Fibroblast of the aortic adventitia (primary cell): ENCODE data around the gene NR4A1. TPM values are rescaled to one million over a fixed set of nuclear protein-coding genes. Genes with fewer than 3 reads are reported as not detected.

ENCODE experiments used
- DNase-seq: peaks from one replicate; pipeline ENCODE4 v3.0.0-alpha.2; 2010; ENCODE audit warnings: low read depth
- H3K4me3 ChIP-seq: 2 replicates; pipeline ENCODE4 v1.5.1; 2011; ENCODE audit warnings: low read depth, mild to moderate bottlenecking, control low read depth, low read length, moderate library complexity
- CTCF ChIP-seq: IDR thresholded peaks from 2 replicates; pipeline ENCODE4 v1.5.1; 2011; ENCODE audit warnings: mild to moderate bottlenecking, low read length, control low read depth, inconsistent platforms; ENCODE audit not compliant: insufficient read depth
- total RNA-seq: library from RNA; depleted of rRNA; stranded (reverse); fragments of >200 nt; gene quantifications from 2 replicates; pipeline ENCODE4 v1.2.3, GENCODE V29; 2012; ENCODE audit warnings: low replicate concordance

The NR4A1 gene
- total RNA-seq, 1 donor, result 3.9 TPM

DNA sequence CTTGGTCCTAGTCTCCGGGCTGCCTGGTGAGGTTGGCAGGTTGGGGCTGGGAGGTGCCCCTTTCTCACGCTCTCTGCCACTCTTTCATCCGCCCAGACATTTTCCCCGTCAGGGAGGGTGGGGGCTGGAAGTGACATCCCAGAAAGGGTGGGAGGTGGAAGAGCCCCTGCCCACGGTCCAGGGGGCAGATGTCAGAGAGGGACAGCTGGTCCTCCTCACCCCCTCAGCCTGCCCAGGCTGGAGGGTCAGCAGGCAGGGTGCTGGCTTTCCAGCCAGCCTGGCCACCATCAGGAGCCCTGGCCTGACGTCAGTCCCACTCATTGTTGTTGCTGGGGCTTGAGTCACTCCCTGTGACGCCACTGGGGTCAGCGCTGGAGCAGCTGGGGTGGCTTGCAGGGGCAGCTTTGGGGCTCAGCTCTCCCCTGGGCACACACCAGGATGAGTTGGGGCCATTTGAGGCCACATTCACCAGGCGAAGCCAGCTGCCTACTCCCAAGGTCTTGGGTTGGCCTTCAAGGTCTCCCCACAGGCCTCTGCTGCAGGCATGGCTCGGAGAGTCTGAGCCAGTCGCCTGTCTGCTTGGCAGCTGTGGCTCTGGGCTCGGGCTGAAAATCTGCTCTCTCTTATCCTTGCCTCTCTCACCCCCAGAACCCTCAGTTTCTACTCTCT, 12.9 kb downstream of the NR4A1 start:
- DNase-seq, result peak; percentile 92
- TF ChIP-seq CTCF, result no peak
- no peak overlapping the region for H3K4me3 ChIP-seq

GRCh38 chr12:52066346-52067080, 15.3 kb downstream of the NR4A1 start:
- DNase-seq, result no peak

DNA sequence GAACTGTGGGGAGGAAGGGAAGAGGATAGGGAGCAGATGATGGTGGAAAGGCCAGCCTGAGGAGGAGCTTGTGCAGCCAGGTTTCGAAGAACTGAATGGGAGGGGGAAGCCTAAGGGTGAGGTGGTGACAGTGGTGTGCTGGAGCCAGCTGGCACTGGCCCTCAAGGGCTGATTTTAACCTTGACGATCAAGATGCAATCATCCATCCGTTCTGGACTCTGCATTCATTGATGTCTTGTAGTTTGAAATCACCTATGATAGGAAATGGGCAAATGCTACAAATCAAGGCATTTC, 15.8 kb downstream of the NR4A1 start:
- no peak overlapping the region for H3K4me3 ChIP-seq
- TF ChIP-seq CTCF, result no peak
- DNase-seq, result no peak

More at GRCh38 chr12:52066346-52067080, 15.3 kb downstream of the NR4A1 start:
- TF ChIP-seq CTCF, result no peak
- no peak overlapping the region for H3K4me3 ChIP-seq

GRCh38 chr12:52069327-52070184, 18.3 kb downstream of the NR4A1 start, which contains the start of gene ATG101:
TSS of gene ATG101 (plus strand) at chr12:52069978. CDS start at chr12:52073651, 3,673 bp downstream.
- peak; percentile 67 for TF ChIP-seq CTCF
- peak within 1 kb of the TSS; percentile 99 for H3K4me3 ChIP-seq
- DNase-seq, result peak; percentile 97

GRCh38 chr12:52070185-52070925, 19.1 kb downstream of the NR4A1 start:
- peak overlapping the region; percentile 99 for H3K4me3 ChIP-seq
- TF ChIP-seq CTCF, result no peak
- DNase-seq, result peak; percentile 27
